Stimulated activated CD8-positive, alpha-beta memory T cell treated with anti-CD3 and anti-CD28 coated beads, Interleukin-4, amount 100 ng/mL, for 48 hours (primary cell): ENCODE data around the gene CCDC112.
"Not testable (repeated sequence)": the region's sequence is repeated elsewhere in the genome, so short reads cannot be mapped to it uniquely, and the experiment has no call there.

ENCODE experiments used
- DNase-seq: peaks from one replicate; pipeline ENCODE4 v3.0.0-alpha.2; 2020

CCDC112 gene

GRCh38 chr5:115257981-115258380, 38.5 kb downstream of the CCDC112 start:
- DNase-seq = no peak

GRCh38 chr5:115249379-115249778, 47.1 kb downstream of the CCDC112 start:
- DNase-seq = not testable (repeated sequence)

DNA sequence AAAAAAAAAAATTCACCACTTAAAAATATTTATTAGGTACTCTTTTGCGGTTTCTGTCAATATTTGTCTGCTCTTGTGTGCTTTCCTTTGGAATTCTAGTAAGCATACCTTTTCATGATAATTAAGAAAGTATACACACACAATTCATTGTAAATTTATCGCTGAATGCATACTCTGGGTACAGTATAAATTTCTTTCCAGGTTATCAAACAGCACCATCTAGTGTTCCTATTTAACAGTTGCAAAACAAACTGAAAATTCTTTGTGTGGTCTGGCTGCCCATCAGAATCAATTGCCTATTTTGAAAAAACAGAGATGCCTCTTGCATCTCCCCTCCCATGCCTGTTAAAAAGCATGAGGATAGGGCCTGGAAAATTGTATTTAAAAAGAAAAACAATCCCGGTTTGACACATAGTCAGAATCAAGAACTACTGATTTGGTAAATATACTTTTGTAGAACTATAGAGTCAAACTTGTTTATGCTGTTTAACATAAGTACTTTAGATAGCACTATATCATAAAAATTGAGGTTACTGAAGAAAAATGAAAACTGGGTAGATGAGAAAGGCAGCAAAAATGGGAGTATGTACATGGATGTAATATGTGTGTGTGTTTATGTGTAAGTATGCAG, 50.0 kb downstream of the CCDC112 start:
- no peak for DNase-seq

- DNase-seq = no peak
Measured at GRCh38 chr5:115243412-115243811, 53.0 kb downstream of the CCDC112 start.

GRCh38 chr5:115241881-115242642, 54.4 kb downstream of the CCDC112 start:
- DNase-seq = no peak

GRCh38 chr5:115237066-115237465, 59.4 kb downstream of the CCDC112 start:
- no peak for DNase-seq

DNA sequence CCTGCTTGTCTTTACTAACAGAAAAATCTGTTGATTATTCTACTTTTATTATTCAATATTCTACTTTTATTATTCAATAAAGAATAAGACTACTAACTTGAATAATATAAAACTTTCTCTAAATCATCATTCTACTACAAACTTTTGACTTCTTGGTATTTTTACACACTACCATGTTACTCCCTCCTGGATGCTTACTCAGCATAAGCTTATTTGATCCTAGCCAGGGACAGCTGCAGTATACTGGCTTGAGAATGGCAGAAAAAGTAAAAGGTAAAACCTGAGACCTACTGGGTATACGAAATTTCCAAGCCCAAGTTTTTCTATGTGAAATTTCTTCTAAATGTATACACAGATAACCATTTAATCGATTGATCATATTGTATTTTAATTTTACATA, 59.9 kb downstream of the CCDC112 start:
- DNase-seq = no peak

DNA sequence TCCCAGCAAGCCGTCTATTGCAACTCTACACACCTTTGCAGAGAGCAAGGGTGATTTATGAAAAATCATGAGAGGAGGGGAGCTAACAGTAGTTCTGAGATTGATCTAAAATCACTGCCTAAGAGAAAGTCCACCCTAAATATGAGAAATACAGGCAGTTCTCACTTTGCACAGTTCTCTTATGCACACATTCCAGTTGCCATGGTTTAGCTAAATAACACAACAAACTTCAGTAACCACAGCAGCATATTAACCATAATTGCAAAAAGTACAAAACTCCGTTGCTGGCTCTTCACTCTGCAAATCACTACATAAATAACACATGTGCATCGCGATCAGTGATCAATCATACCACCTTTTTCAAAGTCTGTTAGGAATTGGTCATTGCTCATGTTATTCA, 64.9 kb downstream of the CCDC112 start:
- DNase-seq = no peak

DNA sequence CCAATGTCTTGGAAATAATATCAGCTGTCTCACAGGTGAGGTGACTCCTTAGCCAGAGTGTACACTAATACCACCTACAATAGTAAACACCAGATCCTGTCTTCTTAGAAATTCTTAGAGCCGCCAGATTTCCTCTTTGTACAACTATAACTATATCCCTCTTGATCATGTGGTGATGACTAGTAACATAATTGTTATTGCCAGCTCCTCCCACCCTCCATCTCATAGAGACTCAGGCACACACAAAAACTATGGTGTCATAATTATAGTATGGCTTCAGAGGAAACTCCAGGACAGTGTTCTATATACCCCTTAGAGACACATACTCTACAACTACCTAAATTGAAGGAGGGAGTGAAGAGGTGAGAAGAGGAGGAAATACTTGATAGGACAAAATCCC, 66.8 kb downstream of the CCDC112 start:
- DNase-seq = no peak

GRCh38 chr5:115227281-115227680, 69.2 kb downstream of the CCDC112 start:
- no peak for DNase-seq
